ENCODE measurements around the gene CACNA2D3. TPM values are rescaled to one million over a fixed set of nuclear protein-coding genes. Genes with fewer than 3 reads are reported as not detected.

Gene CACNA2D3
- total RNA-seq, 2 experiments from 2014 or later, result not detected

DNA sequence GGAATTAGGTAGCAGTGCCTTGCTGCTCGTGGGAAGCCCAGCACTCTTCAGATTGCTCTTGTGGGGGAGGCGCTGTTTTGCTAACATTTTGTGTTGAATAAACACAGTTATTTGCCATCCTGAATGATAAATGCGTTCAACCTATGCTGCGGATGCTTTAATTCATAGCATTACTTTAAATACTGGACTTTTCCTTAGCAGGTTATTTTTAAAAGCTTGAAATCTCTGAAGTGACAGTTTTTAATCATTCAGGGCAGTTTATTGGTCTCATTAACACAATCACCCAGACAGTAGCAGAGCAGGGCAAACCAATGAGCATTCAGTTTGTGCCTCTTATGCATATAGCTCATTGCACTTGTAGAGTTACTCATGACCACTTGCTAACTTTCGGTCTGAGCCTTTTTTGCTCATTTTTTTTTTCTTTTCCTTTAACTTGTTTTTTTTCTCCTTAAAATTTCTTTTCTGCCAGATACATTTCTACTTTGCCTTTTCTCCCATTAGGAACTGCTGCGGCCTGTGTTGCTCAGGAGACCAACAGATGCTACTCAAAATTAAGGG is 5.2 kb downstream of the CACNA2D3 start:
- Histone ChIP-seq H3K36me3 (ENCODE audit: insufficient read depth, low read length) (no peaks in the 10 kb centered on the region), H3K9me3 (ENCODE audit: low read length) (no peaks in the 10 kb centered on the region), H4K20me1 (ENCODE audit: insufficient read depth, low read length) (no peaks in the 10 kb centered on the region; the same call in 1 of the 2 replicates), H3K4me1 (ENCODE audit: insufficient read depth, low read length, poor library complexity, severe bottlenecking) (no peaks in the 10 kb centered on the region), H3K4me2 (ENCODE audit: low read length) (no peak overlapping the region), H3K27ac (ENCODE audit: low read depth, low read length, poor library complexity, severe bottlenecking) (no peak overlapping the region), H3K4me3 (ENCODE audit: low read depth, low read length, poor library complexity, severe bottlenecking) (no peak overlapping the region), H3K9me2 (ENCODE audit: insufficient read depth, low read length) (no peaks in the 10 kb centered on the region), H2AFZ (ENCODE audit: low read length) (no peak overlapping the region), H3K79me2 (ENCODE audit: insufficient read depth, low read depth, low read length) (no peaks in the 10 kb centered on the region)
- intact Hi-C loops (cut with micrococcal nuclease; ENCODE audit: unreplicated experiment), result no loop called here
- DNase-seq (ENCODE audit: low spot score), result no peak
- no TSS peak for BruUV-seq (replicated peaks)
- ChIA-PET CTCF (ENCODE audit: unreplicated experiment) (no interaction called here), POLR2A (no interaction called here)
- TF ChIP-seq, protein P1, sequence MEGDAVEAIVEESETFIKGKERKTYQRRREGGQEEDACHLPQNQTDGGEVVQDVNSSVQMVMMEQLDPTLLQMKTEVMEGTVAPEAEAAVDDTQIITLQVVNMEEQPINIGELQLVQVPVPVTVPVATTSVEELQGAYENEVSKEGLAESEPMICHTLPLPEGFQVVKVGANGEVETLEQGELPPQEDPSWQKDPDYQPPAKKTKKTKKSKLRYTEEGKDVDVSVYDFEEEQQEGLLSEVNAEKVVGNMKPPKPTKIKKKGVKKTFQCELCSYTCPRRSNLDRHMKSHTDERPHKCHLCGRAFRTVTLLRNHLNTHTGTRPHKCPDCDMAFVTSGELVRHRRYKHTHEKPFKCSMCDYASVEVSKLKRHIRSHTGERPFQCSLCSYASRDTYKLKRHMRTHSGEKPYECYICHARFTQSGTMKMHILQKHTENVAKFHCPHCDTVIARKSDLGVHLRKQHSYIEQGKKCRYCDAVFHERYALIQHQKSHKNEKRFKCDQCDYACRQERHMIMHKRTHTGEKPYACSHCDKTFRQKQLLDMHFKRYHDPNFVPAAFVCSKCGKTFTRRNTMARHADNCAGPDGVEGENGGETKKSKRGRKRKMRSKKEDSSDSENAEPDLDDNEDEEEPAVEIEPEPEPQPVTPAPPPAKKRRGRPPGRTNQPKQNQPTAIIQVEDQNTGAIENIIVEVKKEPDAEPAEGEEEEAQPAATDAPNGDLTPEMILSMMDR (conservative IDR thresholded peaks at IDR 0.05; ENCODE audit: low read length), result no peak
- no peak for TF ChIP-seq EZH2phosphoT487 (IDR thresholded peaks at IDR 0.05; ENCODE audit: borderline replicate concordance, low read depth, low read length)

DNA sequence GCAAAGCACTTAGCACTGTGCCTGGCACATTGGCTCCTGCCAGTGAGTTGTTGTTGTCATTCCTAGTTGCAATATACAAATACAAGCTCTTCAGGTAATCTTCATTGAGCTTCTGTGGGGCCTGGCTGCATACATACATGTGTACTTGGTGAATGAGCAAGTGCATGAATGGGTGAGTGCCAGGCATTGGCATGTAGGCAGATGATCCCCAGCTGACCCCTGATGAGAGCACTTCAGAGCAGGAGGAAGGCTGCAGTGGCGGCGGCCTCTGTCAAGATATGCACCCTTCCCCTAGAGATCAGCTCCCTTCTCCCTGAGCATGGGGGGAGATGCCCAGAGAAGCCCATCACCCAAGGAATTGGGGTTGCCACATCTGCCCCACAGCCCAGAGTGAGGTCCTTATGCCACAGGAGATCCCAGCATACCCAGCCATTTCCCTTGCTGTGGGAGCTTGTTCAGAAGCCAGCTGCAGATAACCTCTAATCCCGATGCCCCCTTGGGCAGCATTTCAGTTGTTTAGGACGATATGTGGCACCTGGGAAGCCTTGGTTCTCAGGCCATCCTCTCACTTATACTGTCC is 8.8 kb downstream of the CACNA2D3 start:
- DNase-seq (ENCODE audit: low spot score), result no peak
- Histone ChIP-seq H3K4me1 (ENCODE audit: insufficient read depth, low read length, poor library complexity, severe bottlenecking) (no peaks in the 10 kb centered on the region), H4K20me1 (ENCODE audit: insufficient read depth, low read length) (no peaks in the 10 kb centered on the region; the same call in 1 of the 2 replicates), H3K4me3 (ENCODE audit: low read depth, low read length, poor library complexity, severe bottlenecking) (no peak overlapping the region), H2AFZ (ENCODE audit: low read length) (no peak overlapping the region), H3K9me2 (ENCODE audit: insufficient read depth, low read length) (no peaks in the 10 kb centered on the region), H3K36me3 (ENCODE audit: insufficient read depth, low read length) (no peaks in the 10 kb centered on the region), H3K4me2 (ENCODE audit: low read length) (no peak overlapping the region), H3K79me2 (ENCODE audit: insufficient read depth, low read depth, low read length) (no peaks in the 10 kb centered on the region), H3K9me3 (ENCODE audit: low read length) (no peaks in the 10 kb centered on the region), H3K27ac (ENCODE audit: low read depth, low read length, poor library complexity, severe bottlenecking) (no peak overlapping the region)
- CTCF ChIA-PET (ENCODE audit: unreplicated experiment), result no interaction called here
- POLR2A ChIA-PET, result no interaction called here
- BruUV-seq (replicated peaks), result no TSS peak
- intact Hi-C loops (cut with micrococcal nuclease; ENCODE audit: unreplicated experiment), result no loop called here
- no peak for TF ChIP-seq EZH2phosphoT487 (IDR thresholded peaks at IDR 0.05; ENCODE audit: borderline replicate concordance, low read depth, low read length)
- TF ChIP-seq, protein P1 (conservative IDR thresholded peaks at IDR 0.05; ENCODE audit: low read length), result no peak

DNA sequence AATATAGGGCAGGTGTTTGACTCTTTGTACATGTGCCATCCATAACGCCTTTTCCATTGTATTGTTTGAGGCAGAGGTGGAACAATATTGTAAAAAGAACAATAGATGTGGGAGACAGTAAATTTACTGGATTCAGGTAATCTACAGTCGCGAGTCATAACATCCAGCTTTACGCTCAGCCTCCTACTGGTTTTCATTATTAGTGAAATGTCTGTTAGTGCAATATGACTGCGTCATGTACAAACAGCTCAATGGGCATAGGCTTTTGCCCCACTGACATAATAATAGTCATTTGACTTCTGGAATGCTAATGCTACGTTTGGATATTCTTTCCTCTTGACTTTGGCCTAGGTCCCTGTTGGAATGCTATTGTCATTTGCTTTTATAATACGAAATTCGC is 9.5 kb downstream of the CACNA2D3 start:
- Histone ChIP-seq H3K79me2 (ENCODE audit: insufficient read depth, low read depth, low read length) (no peaks in the 10 kb centered on the region), H3K27ac (ENCODE audit: low read depth, low read length, poor library complexity, severe bottlenecking) (no peak overlapping the region), H4K20me1 (ENCODE audit: insufficient read depth, low read length) (no peaks in the 10 kb centered on the region; the same call in 1 of the 2 replicates), H3K4me1 (ENCODE audit: insufficient read depth, low read length, poor library complexity, severe bottlenecking) (no peaks in the 10 kb centered on the region), H3K36me3 (ENCODE audit: insufficient read depth, low read length) (no peaks in the 10 kb centered on the region), H3K9me2 (ENCODE audit: insufficient read depth, low read length) (no peaks in the 10 kb centered on the region), H3K4me2 (ENCODE audit: low read length) (no peak overlapping the region), H3K4me3 (ENCODE audit: low read depth, low read length, poor library complexity, severe bottlenecking) (no peak overlapping the region), H3K9me3 (ENCODE audit: low read length) (no peaks in the 10 kb centered on the region), H2AFZ (ENCODE audit: low read length) (no peak overlapping the region)
- TF ChIP-seq EZH2phosphoT487 (IDR thresholded peaks at IDR 0.05; ENCODE audit: borderline replicate concordance, low read depth, low read length), result no peak
- TF ChIP-seq, protein P1 (conservative IDR thresholded peaks at IDR 0.05; ENCODE audit: low read length), result no peak
- no TSS peak for BruUV-seq (replicated peaks)
- ChIA-PET POLR2A (no interaction called here), CTCF (ENCODE audit: unreplicated experiment) (no interaction called here)
- no peak for DNase-seq (ENCODE audit: low spot score)
- intact Hi-C loops (cut with micrococcal nuclease; ENCODE audit: unreplicated experiment), result no loop called here
